Cardiac fibroblast (primary cell): Measurements from ENCODE around the gene CTRL.
"Not testable (repeated sequence)": the region's sequence is repeated elsewhere in the genome, so short reads cannot be mapped to it uniquely, and the experiment has no call there.

Source experiments
- DNase-seq, 2 donors: peaks; one replicate each; pipeline versions ENCODE4 v3.0.0 to v3.0.0-alpha.2; 2010; ENCODE audit warnings: low read depth in 2 of 2
- H3K4me3 ChIP-seq, 2 donors: replicated peaks in 1 of 2; 1 replicate in 1 of 2; 2 replicates in 1 of 2; pipeline ENCODE4 v1.5.1; 2011; ENCODE audit warnings: low read depth in 2 of 2, low read length in 2 of 2, mild to moderate bottlenecking in 2 of 2, moderate library complexity in 1 of 2
- TF ChIP-seq, protein P1 (sequence below): IDR thresholded peaks from one replicate; pipeline ENCODE4 v1.5.1; 2011; ENCODE audit warnings: low read depth, mild to moderate bottlenecking, low read length, inconsistent platforms

CTRL gene

DNA sequence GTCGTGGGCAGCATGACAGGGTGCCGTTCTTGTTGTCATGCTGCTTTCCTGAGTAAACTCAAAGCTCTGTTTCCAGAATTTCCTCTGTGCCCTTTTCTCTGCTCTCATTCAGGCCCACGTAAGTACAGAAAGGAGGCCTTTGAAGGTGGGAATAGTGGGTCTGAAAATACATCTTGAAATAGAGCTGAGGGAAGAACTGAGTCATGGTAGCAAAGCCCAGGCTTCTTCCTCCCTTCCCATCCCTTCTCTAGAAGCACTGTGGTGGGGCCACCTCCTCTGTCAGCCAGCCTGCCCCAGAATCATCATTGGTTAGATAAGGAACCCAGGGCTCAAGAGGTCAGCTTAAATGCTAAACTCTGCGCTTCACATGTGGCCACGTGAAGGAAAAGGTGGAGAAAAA, 9.4 kb downstream of the CTRL start:
- DNase-seq, result no peak
- TF ChIP-seq, protein P1, sequence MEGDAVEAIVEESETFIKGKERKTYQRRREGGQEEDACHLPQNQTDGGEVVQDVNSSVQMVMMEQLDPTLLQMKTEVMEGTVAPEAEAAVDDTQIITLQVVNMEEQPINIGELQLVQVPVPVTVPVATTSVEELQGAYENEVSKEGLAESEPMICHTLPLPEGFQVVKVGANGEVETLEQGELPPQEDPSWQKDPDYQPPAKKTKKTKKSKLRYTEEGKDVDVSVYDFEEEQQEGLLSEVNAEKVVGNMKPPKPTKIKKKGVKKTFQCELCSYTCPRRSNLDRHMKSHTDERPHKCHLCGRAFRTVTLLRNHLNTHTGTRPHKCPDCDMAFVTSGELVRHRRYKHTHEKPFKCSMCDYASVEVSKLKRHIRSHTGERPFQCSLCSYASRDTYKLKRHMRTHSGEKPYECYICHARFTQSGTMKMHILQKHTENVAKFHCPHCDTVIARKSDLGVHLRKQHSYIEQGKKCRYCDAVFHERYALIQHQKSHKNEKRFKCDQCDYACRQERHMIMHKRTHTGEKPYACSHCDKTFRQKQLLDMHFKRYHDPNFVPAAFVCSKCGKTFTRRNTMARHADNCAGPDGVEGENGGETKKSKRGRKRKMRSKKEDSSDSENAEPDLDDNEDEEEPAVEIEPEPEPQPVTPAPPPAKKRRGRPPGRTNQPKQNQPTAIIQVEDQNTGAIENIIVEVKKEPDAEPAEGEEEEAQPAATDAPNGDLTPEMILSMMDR, result no peak
- no peak overlapping the region for H3K4me3 ChIP-seq

DNA sequence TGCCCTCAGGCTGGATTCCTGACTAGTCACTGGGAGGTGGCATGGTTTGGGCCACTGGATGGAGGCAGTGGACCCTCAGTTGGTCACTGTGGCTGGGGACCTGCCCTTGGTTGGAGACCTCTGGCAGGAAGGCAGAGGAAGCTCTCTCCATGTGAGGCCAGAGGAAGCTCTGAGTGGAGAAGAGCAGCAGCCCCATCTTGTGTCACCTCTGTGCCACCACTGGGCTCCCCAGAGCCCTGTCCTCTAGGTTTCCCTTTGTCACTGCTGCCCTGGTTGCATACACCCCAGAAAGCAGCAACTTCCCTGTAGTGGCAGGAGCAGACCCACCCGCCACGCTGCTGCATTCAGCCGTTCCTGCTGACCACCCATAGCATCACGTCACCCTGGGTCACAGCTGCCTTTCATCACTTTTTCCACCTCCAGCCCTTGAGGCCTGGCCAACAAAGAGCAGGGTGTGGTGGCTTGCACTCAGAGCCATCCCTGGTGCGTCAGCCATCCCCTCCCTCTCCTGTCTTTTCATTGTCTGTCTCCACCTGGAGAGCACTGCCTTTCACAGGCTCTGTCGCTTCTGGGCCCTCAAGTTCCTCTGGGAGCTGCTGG, 11.9 kb downstream of the CTRL start:
- DNase-seq, result no peak
- TF ChIP-seq, protein P1, result no peak
- no peak overlapping the region for H3K4me3 ChIP-seq

DNA sequence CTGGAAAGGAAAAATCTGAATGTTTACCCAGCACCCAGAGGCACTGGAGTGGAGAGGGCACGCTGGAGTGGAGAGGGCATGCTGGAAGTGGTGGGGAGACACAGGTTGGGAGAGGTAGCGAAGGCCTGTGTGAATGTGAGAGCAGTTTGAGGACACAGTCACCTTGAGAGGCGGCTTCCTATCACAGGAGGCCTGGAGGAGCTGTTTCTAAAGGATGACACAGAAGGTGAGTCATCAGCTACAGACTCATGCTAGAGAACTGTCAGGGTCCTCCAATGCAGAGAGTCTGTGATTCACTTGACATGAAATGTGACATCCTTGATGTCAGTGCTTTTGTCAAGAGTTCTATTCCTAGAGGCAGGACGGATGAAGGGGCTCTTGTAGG, 13.8 kb downstream of the CTRL start:
- TF ChIP-seq, protein P1, result no peak
- peak in 1 of 2 donors; percentile 87 for DNase-seq
- no peak overlapping the region for H3K4me3 ChIP-seq

DNA sequence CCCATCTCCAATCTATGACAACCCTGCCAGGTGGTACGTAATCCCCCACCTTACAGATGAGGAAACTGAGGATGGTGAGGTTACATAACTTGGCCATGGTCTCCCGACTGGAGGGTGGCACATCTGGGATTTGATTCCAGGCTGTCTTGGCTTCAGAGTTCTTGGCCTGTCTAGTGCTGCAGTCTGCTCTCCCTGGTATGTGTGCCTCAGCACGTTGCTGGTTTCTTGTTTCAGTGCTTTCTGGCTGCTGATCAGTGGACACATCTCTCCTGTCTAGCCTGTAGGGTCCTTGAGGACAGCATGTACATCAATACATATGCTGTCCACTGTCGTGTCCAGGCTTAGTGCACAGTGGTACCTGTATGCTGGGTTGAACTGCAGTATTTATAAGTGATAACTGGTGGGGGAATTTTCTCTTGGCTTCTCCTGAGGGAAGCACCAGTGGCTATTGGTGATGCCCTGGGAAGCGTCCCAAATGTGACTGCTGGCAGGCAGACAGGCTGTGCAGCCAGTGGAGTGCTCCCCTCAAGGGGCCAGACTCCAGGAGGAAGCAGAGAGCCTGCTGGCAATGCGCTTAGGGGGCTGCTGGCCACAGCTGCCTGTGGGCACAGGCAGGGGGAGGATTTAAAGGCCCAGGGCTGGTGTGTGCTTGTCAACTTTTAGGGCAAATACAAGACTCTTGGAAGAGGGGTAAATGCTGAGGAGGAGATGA, 14.4 kb downstream of the CTRL start:
- TF ChIP-seq, protein P1, result no peak
- DNase-seq, result peak in 1 of 2 donors; percentile 38
- no peak overlapping the region for H3K4me3 ChIP-seq

DNA sequence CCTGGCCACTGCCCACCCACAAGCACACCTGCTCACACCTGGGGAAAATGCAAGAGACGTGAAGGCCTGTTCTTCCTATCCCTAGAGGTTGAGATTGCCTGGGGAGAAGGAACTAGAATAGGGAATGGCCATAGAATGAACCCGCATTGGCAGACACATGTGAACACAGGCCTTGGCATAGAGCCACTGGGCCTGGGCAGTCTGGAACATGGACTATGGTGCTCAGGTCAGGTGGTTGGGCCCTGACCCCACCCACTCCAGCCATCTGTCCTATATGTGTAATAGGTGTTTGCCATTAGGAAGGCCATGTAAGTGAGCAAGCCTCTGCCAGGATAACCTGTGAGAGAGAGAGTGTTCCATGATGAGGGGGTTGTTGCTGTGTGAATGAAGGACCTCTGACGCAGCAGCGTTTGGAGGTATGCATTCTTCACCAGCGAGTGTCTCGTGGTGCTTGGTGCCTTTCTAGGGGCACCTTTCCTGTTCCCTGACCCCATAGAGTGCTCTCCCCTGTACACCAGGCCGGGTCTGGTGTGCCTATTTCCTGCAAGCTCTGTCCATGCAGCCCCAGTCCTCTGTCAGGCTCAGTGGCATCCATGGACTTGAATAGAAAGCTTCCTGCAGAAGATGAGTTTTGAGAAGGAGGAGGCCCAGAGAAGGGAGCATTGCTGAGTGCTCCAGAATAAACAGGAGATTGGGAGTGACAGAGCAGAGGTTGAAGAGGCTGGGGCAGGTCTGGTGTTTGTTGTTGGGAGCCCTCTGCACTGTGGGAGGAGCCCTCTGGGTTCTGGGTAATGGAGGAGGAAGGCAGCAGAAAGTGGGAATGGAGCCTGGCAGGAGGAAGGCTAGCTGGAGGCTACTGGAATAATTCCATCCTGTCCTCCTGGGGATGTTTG, 15.6 kb downstream of the CTRL start:
- H3K4me3 ChIP-seq, result no peak overlapping the region
- TF ChIP-seq, protein P1, result no peak

DNA sequence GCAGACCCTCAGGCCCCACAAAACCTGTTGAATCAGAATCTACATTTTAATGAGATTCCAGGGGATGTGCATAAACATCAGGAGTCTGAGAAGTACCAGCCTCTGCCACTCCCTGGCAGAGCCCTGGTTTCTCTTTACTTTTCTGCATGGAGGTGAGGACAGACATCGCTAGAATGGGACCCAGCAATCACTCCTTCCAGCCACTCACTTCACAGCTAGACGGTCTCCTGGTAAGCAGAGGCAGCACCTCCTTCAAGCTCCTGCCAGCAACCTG, 16.2 kb downstream of the CTRL start:
- H3K4me3 ChIP-seq, DNase-seq: not testable (repeated sequence)

More for the DNA sequence above, 15.6 kb downstream of the CTRL start:
- no peak for DNase-seq
